Panc1 (cell line): ENCODE data around the gene MAML1.

Source experiments
- CTCF ChIP-seq: fragments of 450-650 bp; IDR thresholded peaks from 2 replicates; pipeline ENCODE4 v1.5.1; 2017; ENCODE audit warnings: mild to moderate bottlenecking
- POLR2AphosphoS5 ChIP-seq: IDR thresholded peaks from 2 replicates; pipeline ENCODE4 v1.6.1; 2012; ENCODE audit warnings: mild to moderate bottlenecking, low read depth, low read length, moderate library complexity
- REST ChIP-seq, 2 experiments: IDR thresholded peaks; 2 replicates each; pipeline ENCODE4 v1.6.1; 2011 to 2012; ENCODE audit warnings: low read depth in 2 of 2, control low read depth in 1 of 2, low read length in 1 of 2, mild to moderate bottlenecking in 1 of 2, moderate library complexity in 1 of 2; ENCODE audit not compliant: insufficient read depth in 1 of 2
- SIN3A ChIP-seq: IDR thresholded peaks from 2 replicates; pipeline ENCODE4 v1.6.1; 2012; ENCODE audit warnings: low read depth, mild to moderate bottlenecking, low read length, moderate library complexity, borderline replicate concordance; ENCODE audit not compliant: insufficient read depth
- TCF7L2 ChIP-seq: IDR thresholded peaks from 2 replicates; pipeline ENCODE4 v1.6.1; 2011; ENCODE audit warnings: mild to moderate bottlenecking, low read depth, low read length, inconsistent platforms

GRCh38 chr5:179798144-179798770 lies 65.6 kb downstream of the MAML1 start:
- TF ChIP-seq REST (IDR thresholded peaks at IDR 0.05; ENCODE audit: insufficient read depth in 1 of 2, low read depth in 2 of 2, low read length in 1 of 2) (no peak), CTCF (no peak), POLR2AphosphoS5 (no peak), TCF7L2 (no peak), SIN3A (no peak)
